Hematopoietic multipotent progenitor cell treated with erythropoietin and hydrocortisone succinate and interleukin-3 and kit ligand, for 6 days (in vitro differentiated cells): Measurements from ENCODE around the gene AGFG2.

Experiments used
- DNase-seq: peaks from one replicate; pipeline ENCODE4 v3.0.0-alpha.2; 2015

Gene AGFG2

DNA sequence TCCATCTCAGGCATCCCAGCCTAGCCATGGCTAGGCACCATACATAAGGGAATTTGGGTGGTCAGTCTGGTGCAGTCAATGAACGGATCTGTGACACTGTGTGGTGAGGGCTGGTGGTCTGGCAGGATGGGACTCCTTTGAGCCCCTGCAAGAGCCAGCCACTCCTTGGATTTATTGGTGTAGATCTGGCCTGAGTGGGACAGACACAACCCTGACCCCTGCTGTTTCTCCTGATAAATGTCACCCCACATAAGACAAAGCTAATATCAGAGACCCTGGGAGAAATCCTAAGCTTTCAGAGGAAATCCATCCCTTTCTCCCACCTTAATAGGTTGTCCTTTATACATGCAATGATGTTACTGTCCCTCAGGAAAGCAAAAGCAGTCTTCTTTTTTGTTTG, 49.4 kb downstream of the AGFG2 start:
- DNase-seq = peak; percentile 74

DNA sequence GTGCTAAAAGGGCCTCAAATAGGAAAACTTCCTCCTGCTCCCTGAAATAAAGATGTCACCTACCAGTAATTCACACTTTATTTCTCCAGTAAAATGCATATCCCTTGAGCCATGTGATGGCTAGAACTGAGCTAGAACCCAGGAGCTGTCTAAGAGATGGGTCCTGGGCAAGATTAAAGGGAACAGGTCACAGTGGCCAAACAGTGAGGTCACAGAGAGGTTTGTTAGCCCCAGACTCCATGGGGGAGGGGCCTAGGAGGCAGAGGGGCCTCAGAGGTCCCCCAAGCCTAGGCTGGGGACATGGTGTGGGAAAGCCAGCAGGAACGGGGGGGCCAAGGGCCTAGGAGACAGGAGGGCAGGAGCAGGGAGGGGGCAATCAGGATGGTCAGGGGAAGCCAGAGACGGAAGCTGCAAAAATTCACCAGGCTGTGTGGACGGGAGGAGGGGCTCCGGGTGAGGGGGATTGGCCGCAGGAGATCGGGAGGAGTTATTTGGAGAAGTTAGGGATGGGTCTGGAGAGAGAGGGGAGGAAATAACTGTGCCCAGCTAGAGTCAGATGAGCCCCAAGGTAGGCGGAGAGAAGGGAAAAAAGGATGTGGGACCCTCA, 50.4 kb downstream of the AGFG2 start:
- DNase-seq = no peak

DNA sequence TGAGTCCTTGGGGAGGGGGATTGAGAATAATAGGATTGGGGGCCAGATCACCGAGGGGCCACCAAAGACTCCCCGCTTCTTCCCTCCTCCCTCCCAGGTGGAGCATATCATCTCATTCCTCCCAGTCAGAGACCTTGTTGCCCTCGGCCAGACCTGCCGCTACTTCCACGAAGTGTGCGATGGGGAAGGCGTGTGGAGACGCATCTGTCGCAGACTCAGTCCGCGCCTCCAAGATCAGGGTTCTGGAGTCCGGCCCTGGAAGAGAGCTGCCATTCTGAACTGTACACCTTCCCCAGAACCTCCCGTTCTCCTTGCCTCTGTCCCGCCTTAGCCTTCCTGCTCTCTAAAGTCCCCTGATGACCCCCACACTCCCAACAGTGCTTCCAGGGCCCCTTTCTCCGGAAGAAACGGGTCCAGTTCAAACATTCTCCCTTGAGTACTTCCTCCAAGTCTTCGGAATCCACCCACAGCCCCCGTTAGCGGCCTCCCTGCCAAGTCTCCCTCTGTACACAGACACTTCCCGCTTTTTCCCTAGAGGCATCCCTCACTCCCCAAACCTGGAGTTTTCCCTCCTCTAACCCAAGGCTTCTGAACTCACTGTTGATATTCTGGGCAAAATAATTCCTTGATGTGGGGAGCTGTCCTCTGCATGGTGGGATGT, 51.2 kb downstream of the AGFG2 start:
- DNase-seq = no peak

DNA sequence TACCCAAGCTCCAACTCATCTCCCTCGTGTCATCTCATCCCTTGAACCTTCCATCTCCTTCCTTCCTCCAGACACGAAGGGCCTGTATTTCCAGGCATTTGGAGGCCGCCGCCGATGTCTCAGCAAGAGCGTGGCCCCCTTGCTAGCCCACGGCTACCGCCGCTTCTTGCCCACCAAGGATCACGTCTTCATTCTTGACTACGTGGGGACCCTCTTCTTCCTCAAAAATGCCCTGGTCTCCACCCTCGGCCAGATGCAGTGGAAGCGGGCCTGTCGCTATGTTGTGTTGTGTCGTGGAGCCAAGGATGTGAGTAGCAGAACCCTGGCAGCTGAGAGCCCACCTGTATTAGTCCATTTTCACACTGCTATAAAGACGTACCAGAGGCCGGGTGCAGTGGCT, 52.6 kb downstream of the AGFG2 start:
- DNase-seq = no peak

DNA sequence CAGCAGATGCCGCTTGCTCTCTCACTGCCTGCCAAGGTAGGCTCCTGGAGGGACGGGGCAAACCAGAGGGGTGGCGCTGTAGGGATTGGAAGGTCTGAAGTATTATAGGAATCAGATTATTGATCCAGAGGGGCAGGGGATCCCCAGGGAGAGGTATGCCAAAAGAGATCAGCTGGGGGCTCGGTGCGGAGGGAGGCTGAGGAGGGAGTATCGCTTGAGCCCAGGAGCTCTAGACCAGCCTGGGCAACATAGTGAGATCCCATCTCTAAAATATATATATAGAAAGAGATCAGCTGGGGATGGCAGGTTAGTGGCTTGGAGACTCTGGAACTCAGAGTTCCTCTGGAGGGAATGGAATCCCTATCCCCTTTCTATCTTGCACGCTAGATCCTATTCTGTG, 56.2 kb downstream of the AGFG2 start:
- no peak for DNase-seq

DNA sequence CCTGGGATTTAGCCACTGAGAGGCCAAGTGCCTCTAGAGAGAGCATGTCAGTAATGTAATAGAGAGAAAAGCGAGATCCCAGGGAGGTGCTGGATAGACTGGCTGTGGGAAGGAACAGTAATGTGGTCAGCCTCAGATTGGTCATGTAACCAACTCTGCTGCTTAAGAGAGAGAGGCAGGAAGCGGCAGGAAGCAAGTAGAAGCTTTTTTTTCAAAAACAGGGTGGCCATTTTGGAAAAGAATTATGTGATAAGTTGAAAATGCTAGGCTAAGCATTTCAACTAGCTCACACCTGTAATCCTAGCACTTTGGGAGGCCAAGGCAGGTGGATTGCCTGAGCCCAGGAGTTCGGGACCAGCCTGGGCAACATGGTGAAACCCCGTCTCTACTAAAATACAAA, 59.4 kb downstream of the AGFG2 start:
- no peak for DNase-seq

DNA sequence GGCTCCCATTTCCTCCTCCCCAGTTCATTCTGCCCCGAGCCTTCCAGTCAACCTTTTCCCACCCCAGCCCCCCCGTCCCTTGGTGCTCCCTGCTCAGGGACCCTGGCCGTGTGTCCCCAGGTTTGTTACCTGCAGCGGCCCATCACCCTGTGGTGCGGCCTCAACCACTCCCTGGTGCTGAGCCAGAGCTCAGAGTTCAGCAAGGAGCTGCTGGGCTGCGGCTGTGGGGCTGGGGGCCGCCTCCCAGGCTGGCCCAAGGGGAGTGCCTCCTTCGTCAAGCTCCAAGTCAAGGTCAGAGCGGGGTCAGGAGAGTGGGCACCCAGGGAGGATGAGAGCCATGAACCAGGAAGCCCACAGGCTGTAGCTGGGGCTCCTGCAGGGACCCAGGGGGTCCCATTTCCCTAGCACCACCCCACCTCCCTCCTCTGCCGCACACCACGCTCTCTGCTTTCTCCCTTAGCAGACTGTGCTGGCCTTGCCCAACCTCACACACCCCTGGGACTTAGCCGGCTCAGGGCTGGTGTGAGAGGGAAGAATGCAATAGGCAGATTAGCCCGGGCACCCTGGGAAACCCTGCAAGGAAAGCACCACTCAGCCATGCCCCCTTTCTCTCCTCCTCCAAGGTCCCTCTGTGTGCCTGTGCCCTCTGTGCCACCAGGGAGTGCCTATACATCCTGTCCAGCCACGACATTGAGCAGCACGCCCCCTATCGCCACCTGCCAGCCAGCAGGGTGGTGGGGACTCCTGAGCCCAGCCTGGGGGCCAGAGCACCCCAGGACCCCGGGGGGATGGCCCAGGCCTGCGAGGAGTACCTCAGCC, 61.1 kb downstream of the AGFG2 start:
- DNase-seq = no peak

DNA sequence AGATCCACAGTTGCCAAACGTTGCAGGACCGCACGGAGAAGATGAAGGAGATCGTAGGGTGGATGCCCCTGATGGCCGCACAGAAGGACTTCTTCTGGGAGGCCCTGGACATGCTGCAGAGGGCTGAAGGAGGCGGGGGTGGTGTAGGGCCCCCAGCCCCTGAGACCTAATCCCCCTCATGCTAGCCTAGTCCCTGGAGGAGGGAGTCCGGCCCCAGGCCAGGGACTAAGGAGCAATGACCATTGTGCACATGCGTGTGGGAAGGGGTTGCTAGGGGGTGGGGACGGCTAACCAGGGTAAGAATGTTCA, 61.7 kb downstream of the AGFG2 start:
- DNase-seq = no peak

DNA sequence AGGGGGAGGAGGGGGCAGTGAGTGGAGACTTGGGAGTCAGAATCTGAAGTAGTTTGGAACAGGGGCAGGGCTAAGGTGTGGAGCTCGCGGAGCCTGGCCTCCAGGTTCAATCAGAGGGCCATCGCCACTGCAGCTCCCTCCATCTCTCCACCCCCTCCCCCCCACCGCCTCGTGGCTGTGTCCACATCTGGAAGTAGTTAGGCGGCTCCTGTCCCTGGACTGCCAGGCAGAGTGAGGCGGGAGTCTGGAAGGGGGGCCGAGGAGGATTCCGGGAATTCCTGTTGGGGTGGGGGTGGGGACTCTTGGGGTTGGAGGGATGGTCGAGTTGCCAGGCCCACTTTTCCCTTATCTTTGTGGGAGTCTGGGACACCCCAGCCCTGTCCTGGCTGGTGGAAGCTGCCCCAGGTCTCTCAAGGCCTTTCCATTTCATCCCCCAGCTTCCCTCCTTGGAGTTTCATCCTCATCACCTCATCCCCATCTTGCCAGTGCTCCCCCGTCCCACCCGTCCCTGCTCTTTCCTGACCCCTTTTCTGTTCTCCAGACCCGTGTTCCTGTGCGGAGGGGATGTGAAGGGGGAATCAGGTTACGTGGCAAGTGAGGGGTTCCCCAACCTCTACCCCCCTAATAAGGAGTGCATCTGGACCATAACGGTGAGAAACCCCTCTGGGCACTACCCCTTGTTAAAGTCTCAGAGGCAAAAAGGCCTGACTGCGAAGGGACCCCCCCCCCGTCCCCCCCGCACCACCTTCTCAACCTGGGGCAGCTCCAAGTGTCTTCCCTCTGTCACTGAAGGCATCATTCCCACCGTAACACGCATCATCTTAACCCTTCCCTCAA, 64.1 kb downstream of the AGFG2 start:
- no peak for DNase-seq

DNA sequence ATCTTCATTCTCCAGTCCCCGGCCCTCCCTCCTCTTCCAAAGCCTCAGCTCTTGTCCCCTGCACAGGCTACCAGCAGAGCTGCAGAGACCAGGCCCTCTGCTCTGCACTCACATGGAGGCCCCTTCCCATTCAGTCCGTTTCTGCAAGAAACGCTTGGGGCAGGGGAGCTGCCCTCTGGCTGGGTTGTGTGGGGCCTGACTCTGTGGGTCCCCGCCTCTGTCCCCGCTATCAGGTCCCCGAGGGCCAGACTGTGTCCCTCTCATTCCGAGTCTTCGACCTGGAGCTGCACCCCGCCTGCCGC, 64.7 kb downstream of the AGFG2 start:
- DNase-seq = no peak

DNA sequence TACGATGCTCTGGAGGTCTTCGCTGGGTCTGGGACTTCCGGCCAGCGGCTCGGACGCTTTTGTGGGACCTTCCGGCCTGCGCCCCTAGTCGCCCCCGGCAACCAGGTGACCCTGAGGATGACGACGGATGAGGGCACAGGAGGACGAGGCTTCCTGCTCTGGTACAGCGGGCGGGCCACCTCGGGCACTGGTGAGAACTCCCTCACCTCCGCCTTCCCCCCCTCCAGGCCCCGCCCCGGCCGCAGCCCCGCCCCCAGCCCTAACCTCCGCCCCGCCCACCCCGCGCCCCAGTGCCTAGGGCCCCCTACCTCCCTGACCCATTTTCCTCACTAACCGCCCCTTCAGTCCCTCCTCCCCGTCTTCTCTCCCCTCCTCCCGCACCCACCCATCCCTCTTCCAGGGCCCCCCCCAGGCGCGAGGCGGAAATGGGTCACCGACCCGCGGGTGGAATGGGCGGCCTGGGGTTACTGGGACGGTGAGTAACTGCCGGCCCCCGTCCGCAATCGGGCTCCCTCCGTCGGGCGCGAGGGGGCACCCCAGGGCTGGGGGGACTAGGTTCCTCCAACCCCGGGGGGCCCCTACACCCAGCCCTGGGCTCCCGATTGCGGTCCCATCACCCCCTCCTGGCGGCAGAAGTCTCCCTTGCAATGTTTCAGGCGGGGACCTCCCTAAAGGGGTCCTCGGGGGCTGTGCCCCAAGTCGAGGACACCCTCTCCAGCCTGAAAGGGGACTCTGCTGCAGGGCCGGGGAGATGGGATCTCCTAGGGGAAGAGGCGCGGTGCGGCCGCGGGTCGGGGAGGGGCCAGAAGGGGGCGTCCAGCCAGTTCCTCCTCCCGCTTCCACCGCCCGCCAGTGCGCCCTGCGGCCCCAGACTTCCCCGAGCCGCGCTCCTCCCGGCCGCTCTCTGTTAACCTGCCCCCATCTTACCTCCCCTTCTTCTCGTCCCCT, 65.3 kb downstream of the AGFG2 start:
- DNase-seq = peak; percentile 87

DNA sequence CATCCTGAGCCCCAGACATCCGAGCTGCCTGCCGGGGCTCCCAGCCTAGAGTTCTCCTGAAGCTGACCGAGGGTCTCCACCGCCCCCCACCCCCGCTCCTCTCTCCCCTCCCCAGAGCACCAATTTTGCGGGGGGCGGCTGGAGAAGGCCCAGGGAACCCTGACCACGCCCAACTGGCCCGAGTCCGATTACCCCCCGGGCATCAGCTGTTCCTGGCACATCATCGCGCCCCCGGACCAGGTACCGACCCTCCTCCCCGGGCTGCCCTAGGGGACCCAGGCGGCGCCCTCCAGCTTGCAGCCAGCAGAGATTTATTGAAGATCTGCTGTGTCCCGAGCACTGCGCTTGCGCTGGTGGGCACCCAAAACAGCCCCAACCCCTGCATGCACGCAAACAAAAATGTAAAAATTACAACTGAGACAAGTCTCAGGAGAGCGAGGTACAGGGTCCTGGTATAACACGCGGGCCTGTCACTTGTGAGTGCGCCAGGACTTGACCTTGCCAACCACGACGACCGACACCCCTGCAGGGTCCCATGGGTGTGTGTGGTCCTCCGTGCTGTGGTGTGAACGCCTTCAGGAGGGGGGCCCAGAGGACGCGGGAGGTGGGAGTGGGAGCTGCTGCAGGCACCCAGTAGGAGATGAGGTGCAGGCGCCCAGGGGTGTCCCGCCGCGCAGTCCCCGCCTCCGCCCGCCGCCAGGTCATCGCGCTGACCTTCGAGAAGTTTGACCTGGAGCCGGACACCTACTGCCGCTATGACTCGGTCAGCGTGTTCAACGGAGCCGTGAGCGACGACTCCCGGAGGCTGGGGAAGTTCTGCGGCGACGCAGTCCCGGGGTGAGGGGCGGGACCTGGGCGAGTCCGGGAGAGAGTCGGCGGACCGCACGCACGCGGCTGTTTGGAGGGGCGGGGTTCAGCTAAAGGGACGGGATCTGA, 66.2 kb downstream of the AGFG2 start:
- DNase-seq = peak; percentile 71

DNA sequence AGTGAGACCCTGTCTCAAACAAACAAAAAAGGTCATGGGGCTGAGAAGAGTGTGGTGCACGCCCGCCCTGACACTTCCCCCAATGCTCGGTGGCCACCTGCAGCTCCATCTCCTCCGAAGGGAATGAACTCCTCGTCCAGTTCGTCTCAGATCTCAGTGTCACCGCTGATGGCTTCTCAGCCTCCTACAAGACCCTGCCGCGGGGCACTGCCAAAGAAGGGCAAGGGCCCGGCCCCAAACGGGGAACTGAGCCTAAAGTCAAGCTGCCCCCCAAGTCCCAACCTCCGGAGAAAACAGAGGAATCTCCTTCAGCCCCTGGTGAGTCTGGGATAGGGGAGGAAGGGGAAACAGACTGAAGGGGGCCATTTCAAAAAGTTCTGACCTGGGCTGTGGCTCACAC, 67.3 kb downstream of the AGFG2 start:
- DNase-seq = no peak

DNA sequence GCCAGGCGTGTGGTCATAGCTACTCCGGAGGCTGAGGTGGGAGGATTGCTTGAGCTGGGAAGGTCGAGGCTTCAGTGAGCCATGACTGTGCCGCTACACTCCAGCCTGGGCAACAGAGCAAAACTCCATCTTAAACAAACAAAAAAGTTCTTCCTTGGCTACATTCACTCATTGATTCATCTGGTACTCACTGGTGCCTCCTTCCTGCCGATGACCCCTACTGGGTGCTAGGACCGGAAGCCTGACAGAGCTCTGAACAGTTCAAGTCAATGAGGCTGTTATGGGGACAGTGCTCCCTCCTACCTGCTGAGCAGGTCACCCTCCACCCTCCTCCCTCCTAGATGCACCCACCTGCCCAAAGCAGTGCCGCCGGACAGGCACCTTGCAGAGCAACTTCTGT, 68.1 kb downstream of the AGFG2 start:
- DNase-seq = no peak

DNA sequence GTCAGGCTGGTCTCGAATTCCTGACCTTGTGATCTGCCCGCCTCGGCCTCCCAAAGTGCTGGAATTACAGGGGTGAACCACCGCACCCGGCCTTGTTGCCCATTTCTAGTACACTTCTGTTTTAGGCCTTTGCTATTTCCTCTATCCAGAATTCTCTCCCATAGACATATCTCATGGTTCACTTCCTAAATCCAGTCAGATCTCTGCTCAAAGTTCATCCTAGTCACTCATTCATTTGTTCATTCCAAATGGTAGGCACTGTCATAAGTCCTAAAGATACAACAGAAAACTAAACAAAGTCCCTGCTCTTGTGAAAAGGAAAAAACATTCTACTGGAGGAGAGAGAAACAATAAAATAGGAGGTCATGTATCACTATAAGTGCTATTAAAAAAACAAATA, 71.0 kb downstream of the AGFG2 start:
- DNase-seq = no peak

DNA sequence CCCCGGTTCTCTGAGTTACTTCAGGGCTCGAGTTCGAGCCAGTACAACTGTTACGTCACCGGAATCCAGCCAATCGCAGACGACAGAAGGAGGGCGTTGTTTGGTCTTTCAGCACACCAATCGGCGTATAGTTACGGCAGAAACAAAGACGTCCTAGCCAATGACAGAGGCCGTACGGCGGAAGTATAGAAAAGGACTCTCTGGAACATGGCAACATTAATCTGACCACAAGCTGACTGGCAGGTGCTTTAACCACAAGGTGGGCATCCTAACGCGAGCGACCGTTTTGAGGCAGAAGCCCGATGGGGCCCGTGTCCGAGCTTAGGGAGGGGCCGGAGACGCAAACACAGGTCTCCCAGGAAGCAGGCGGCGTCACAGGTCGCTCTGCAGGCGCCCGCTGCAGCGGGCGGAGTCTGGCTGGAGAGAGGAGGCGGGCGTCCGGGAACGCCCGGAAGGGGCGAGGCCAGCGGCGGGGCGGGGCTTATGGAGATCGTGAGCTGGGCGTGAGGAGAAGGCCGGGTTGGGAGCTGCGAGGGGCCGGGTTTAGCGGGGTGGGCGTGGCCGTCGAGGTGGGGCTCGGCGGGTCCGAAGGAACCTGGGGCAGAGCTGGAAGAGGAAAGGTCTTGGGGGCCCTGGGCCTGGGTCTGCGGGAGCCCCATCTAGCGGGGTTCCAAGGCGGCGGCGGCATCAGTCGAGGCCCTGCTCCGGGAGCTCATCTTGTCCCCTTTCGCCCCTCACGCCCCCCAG, 73.2 kb downstream of the AGFG2 start, which contains the start of gene MOSPD3:
Gene MOSPD3, plus strand, starts transcription at position 558 of the 747 bp plus-strand sequence. CDS start 252 bp downstream, outside the sequence.
- peak; percentile 100 for DNase-seq

DNA sequence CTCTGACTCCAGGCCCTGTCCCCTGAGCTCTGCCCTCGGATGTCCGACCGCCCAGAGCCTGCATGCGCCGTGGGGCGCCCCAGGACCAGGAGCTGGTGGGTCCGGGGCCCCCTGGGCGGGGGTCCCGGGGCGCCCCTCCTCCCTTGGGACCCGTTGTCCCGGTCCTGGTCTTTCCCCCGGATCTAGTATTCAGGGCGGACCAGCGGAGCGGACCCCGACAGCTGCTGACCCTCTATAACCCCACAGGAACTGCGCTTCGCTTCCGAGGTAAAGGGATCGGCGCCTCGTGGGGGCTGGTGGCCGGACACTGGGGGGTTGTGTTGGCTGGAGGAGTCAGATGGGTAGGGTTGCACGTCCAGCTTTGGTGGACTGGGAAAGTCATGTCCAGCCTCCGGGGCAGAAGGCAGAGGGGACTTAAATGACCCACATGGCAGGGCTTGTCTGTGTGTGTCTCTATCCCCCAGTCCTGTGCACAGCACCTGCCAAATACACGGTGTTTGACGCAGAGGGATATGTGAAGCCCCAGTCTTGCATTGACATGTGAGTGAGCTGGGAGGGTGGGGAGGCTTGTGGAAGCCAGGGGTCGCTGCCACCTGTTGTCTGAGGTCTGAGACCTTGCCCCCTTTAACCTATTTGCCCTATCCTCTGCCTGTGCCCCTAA, 73.9 kb downstream of the AGFG2 start:
- peak; percentile 70 for DNase-seq

DNA sequence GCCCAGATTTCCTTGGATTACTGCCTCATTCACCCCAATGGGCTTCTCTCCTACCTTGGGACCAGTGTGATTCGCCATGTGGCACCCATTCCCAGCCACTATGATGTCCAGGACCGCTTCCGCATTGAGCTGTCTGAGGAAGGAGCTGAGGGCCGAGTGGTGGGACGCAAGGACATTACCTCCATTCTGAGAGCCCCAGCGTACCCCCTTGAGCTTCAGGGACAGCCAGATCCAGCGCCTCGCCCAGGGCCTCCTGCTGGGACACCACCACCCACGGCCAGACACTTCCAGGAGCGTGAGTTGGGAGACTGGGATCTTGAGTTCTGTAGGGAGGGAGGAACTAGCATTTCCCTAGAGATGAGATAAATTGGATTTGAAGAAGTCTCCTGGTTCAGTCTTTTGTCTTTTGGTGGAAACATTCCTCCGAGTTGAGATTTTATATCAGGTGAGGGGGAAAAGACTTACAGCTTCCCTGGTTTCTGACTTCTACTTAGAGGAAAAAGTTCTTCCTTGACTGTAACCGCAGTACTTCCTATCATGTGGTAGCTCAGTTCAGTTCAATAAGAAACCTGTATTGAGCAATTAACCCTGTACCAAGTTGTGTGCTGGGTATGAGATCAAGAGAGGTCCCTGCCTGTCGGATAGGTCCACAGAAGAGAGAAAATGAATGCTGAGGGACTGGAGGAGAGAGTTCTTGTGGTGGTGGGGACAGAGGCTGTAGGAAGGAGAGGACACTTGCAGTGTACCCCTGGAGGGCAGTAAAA, 74.6 kb downstream of the AGFG2 start:
- DNase-seq = peak; percentile 55

DNA sequence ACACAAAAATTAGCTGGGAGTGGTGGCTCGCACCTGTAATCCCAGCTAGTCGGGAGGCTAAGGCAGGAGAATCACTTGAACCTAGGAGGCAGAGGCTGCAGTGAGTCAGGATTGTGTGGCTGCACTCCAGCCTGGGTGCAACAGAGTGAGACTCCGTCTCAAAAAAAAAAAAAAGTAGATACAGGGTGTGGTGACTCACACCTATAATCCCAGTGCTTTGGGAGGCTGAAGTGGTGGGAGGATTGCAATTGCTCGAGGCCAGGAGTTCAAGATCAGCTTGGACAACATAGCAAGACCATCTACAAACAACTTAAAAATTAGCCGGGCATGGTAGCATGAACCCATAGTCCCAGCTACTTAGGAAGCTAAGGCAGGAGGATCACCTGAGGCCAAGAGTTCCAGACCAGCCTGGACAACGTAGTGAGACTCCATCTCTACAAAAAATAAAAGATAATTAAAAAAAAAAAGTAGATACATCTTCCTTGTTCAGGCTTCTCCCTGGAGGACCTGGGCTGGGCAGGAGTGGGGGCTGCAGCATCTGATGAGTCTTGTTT, 75.4 kb downstream of the AGFG2 start:
- no peak for DNase-seq
